ENCODE results near the gene TSPYL2. TPM values are rescaled to one million over a fixed set of nuclear protein-coding genes. Genes with fewer than 3 reads are reported as not detected.

Gene TSPYL2
- total RNA-seq, 1 donor from 2014 or later: 3.2 TPM

DNA sequence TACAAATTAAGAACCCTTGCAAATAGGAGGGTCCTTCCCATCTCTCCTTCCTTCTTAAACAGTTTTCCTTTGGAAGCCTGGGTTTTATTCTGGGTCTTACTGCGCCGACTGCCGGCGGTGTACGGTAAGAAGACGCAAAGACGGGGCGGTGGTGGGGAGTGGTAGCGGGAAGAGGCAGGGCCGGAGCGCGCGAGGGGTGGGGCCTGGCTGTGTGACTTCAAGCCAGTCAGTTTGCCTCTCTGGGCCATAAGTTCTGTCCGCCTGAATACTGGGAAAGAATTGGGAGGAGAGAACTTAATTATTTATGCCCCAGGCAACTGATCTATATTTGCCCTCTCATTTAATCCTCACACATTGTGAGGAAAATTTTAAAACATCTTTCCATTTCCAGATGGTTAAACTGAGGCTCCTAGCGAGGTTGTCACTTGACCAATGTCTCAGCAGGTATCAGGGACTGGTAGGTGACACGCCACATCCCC lies 11.0 kb downstream of the TSPYL2 start:
- H3K4me3 ChIP-seq (ENCODE audit: low read depth, low read length): peak overlapping the region; percentile 58
- DNase-seq (ENCODE audit: low read depth): no peak
- TF ChIP-seq, protein P1, sequence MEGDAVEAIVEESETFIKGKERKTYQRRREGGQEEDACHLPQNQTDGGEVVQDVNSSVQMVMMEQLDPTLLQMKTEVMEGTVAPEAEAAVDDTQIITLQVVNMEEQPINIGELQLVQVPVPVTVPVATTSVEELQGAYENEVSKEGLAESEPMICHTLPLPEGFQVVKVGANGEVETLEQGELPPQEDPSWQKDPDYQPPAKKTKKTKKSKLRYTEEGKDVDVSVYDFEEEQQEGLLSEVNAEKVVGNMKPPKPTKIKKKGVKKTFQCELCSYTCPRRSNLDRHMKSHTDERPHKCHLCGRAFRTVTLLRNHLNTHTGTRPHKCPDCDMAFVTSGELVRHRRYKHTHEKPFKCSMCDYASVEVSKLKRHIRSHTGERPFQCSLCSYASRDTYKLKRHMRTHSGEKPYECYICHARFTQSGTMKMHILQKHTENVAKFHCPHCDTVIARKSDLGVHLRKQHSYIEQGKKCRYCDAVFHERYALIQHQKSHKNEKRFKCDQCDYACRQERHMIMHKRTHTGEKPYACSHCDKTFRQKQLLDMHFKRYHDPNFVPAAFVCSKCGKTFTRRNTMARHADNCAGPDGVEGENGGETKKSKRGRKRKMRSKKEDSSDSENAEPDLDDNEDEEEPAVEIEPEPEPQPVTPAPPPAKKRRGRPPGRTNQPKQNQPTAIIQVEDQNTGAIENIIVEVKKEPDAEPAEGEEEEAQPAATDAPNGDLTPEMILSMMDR (conservative IDR thresholded peaks at IDR 0.05; ENCODE audit: low read depth, low read length): peak; percentile 56

DNA sequence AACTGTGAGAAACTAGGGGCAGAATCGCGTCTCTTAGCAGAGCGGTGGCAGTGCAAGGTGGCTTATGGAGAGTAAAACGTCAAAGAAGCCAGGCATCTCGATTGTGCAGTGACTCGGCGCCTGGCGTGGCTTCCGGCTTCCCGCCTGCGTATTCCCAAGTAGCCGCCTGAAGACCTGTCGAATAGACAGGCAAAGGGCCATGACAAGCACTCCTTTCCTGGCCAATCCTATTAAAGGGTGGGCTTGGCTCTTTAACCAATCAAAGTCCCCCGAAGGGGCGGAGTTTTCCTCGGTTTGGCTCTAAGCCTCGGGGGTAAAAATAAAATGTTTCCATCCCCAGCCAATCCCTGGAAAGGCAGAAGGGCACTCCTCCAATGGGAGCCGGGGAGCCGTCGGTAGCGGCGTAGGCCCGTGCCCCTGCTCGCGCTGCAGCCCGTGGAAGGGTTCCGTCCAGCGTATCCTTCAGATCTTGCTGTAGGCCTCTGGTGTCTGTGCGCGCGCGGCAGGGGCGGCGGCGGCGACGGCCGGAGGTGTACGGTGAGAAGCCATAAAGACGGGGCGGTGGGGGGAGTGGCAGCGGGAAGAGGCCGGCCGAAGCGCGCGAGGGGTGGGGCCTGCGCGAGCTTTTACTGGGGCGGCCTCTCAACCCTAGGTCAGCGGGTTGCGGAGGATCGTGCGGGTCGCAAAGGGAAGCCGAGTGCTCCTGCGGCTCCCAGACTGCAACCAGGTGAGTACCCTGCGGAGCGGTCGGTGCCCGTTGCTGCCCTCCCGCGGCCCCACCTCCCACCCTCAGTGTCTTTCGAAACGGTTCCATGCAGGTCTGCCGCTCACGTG lies 11.8 kb downstream of the TSPYL2 start, which contains the start of gene KANTR:
TSS of gene KANTR (plus strand) at position 395 of the 834 bp plus-strand sequence. CDS start 30,131 bp downstream, outside the sequence.
- peak; percentile 68 for DNase-seq (ENCODE audit: low read depth)
- TF ChIP-seq, protein P1 (conservative IDR thresholded peaks at IDR 0.05; ENCODE audit: low read depth, low read length): peak; percentile 10
- H3K4me3 ChIP-seq (ENCODE audit: low read depth, low read length): peak within 1 kb of the TSS; percentile 74

DNA sequence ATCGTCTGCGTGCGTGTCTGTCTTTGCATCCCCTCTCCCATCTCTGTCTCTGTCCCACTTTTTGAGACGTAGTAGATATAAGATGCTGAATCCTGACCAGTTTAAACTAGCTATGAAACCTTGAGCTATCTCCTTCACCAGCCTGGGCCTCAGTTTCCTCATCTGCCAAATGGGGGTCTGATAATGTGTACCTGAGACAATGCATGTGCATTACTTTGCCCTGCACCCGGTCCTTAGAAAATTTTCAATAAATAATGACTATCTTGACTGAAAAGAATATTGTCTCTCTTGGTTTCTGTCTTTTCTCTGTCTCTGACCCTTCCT lies 12.4 kb downstream of the TSPYL2 start:
- no peak for DNase-seq (ENCODE audit: low read depth)
- TF ChIP-seq, protein P1 (conservative IDR thresholded peaks at IDR 0.05; ENCODE audit: low read depth, low read length): no peak
- peak overlapping the region; percentile 74 for H3K4me3 ChIP-seq (ENCODE audit: low read depth, low read length)

DNA sequence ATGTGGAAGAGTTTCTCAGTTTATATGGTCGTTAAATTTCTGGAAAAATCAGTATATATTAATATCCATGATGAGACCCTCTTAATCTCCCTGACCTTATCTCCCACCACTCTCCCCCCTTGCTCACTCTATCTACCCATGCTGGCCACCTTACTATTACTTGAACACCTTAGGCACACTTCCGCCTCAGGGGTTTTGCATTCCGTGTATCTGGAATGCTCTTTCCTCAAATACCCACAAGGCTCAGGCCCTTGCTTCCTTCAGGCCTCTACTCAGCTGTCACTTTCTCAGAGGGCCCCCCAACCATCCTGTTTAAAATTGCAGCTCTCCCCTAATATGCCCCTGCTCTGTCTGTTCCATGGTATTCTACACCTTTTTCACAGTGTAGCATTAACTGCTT lies 13.6 kb downstream of the TSPYL2 start:
- no peak overlapping the region for H3K4me3 ChIP-seq (ENCODE audit: low read depth, low read length)
- TF ChIP-seq, protein P1 (conservative IDR thresholded peaks at IDR 0.05; ENCODE audit: low read depth, low read length): no peak
- no peak for DNase-seq (ENCODE audit: low read depth)

DNA sequence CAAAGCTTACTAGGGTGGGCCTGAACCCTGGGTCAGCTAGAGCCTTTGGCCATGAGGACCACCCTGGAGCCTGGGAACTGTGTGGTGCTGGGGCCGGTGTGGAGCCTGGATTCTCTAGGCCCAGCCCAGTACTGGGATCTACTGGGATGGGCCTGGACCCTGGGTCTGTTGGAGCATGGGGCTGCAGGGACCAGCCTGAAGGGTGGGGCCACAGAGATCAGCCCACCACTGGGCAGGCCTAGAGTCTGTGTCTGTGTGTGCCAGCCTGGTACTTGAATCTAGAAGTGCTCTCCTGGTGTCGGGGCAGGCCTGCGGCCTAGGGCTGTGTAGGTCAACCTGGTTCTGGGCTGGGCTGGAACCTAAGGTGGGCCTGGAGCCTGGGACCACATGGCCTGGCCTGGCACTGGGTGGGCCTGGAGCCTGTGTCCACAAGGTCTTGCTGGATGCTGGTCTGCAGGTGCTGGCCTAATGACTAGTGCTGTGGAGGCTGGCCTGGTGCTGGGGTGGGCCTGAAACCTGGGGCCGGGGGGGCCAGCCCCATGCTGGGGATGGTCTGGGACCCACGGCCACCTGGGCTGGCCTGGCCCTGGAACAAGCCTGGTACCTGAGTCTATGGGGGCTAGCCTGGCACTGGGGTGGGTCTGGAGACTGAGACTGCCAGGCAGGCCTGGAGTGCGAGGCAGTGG lies 32.8 kb downstream of the TSPYL2 start:
- no peak overlapping the region for H3K4me3 ChIP-seq (ENCODE audit: low read depth, low read length)
- TF ChIP-seq, protein P1 (conservative IDR thresholded peaks at IDR 0.05; ENCODE audit: low read depth, low read length): no peak
- DNase-seq (ENCODE audit: low read depth): no peak

DNA sequence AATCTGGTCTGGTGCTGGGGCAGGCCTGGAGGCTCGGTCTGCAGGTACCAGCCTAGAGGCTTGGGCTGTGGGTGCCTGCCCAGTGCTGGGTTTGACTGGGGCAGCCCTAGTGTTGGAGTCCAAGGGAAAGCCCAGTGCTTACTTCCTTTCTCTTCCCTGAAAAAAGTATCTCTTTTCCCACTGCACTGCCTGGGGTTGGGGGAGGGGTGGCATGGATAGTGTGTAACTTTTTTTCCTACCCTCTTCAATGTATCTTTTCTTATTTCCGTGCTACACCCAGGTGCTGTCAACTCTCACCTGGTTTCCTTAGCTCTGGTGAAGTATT lies 33.3 kb downstream of the TSPYL2 start:
- H3K4me3 ChIP-seq (ENCODE audit: low read depth, low read length): no peak overlapping the region
- no peak for DNase-seq (ENCODE audit: low read depth)
- TF ChIP-seq, protein P1 (conservative IDR thresholded peaks at IDR 0.05; ENCODE audit: low read depth, low read length): no peak
